ENCODE results near the gene OR6B2. TPM values are rescaled to one million over a fixed set of nuclear protein-coding genes. Genes with fewer than 3 reads are reported as not detected.
"Not testable (repeated sequence)": the region's sequence is repeated elsewhere in the genome, so short reads cannot be mapped to it uniquely, and the experiment has no call there.

OR6B2 gene
- total RNA-seq, 2 experiments from 2014 or later: not detected

GRCh38 chr2:240051697-240052096 lies 21.5 kb upstream of the OR6B2 start:
- no peaks in the 10 kb centered on the region for H3K4me1 Mint-ChIP-seq (ENCODE audit: low read depth)
- ChIA-PET POLR2A (no interaction called here), CTCF (interaction anchor here (1.1 to 3.1 kb wide), 4 partner anchors 10 to 92 kb away, joined by 3 to 15 read pairs (median 6); no protein-coding TSS in a partner anchor)
- no peak for TF ChIP-seq CTCF (IDR thresholded peaks at IDR 0.05)
- DNase-seq (no peak), ATAC-seq (no peak)
- intact Hi-C loops (cut with micrococcal nuclease): no loop called here
- H3K27ac Mint-ChIP-seq: no peak overlapping the region
- H3K36me3 Mint-ChIP-seq (ENCODE audit: low read depth): no peaks in the 10 kb centered on the region
- no peak overlapping the region for H3K4me3 Mint-ChIP-seq
- H3K9me3 Mint-ChIP-seq: no peaks in the 10 kb centered on the region
- H3K27me3 Mint-ChIP-seq: peaks cover 42% of the 10 kb centered on the region

- Mint-ChIP-seq H3K9me3 (no peaks in the 10 kb centered on the region), H3K27ac (no peak overlapping the region), H3K4me3 (no peak overlapping the region), H3K4me1 (ENCODE audit: low read depth) (no peaks in the 10 kb centered on the region), H3K36me3 (ENCODE audit: low read depth) (no peaks in the 10 kb centered on the region), H3K27me3 (peaks cover 35% of the 10 kb centered on the region)
- no peak for ATAC-seq
- intact Hi-C loops (cut with micrococcal nuclease): no loop called here
- no peak for DNase-seq
- TF ChIP-seq CTCF (IDR thresholded peaks at IDR 0.05): no peak
- ChIA-PET POLR2A (no interaction called here), CTCF (interaction anchor here (3.1 kb wide), 1 partner anchor 11 kb away, joined by 15 read pairs; no protein-coding TSS in a partner anchor)
Measured at GRCh38 chr2:240050278-240050677, 20.0 kb upstream of the OR6B2 start.

GRCh38 chr2:240048237-240048636 lies 18.0 kb upstream of the OR6B2 start:
- TF ChIP-seq CTCF (IDR thresholded peaks at IDR 0.05): no peak
- Mint-ChIP-seq H3K9me3 (no peaks in the 10 kb centered on the region), H3K27ac (no peak overlapping the region), H3K36me3 (ENCODE audit: low read depth) (no peaks in the 10 kb centered on the region), H3K4me3 (no peak overlapping the region), H3K27me3 (peaks cover 31% of the 10 kb centered on the region), H3K4me1 (ENCODE audit: low read depth) (no peaks in the 10 kb centered on the region)
- DNase-seq: no peak
- intact Hi-C loops (cut with micrococcal nuclease): no loop called here
- POLR2A ChIA-PET: no interaction called here
- CTCF ChIA-PET: no interaction called here
- ATAC-seq: no peak

- no peaks in the 10 kb centered on the region for H3K36me3 Mint-ChIP-seq (ENCODE audit: low read depth)
- no peak for ATAC-seq
- no peak overlapping the region for H3K4me3 Mint-ChIP-seq
- POLR2A ChIA-PET: no interaction called here
- H3K9me3 Mint-ChIP-seq: no peaks in the 10 kb centered on the region
- no peak for TF ChIP-seq CTCF (IDR thresholded peaks at IDR 0.05)
- no peak overlapping the region for H3K27ac Mint-ChIP-seq
- H3K4me1 Mint-ChIP-seq (ENCODE audit: low read depth): no peaks in the 10 kb centered on the region
- CTCF ChIA-PET: interaction anchor here (1.2 kb wide), 1 partner anchor 53 kb away, joined by 3 read pairs; no protein-coding TSS in a partner anchor
- DNase-seq: no peak
- intact Hi-C loops (cut with micrococcal nuclease): no loop called here
- peaks cover 28% of the 10 kb centered on the region for H3K27me3 Mint-ChIP-seq
Measured at GRCh38 chr2:240045098-240045497, 14.9 kb upstream of the OR6B2 start.

GRCh38 chr2:240044096-240044495 lies 13.9 kb upstream of the OR6B2 start:
- H3K27me3 Mint-ChIP-seq: peaks cover 28% of the 10 kb centered on the region
- CTCF ChIA-PET: interaction anchor here (1.5 kb wide), 1 partner anchor 17 kb away, joined by 5 read pairs; no protein-coding TSS in a partner anchor
- H3K36me3 Mint-ChIP-seq (ENCODE audit: low read depth); H3K27ac Mint-ChIP-seq; ATAC-seq; intact Hi-C loops (cut with micrococcal nuclease); H3K4me1 Mint-ChIP-seq (ENCODE audit: low read depth); H3K9me3 Mint-ChIP-seq; DNase-seq; H3K4me3 Mint-ChIP-seq: not testable (repeated sequence)
- POLR2A ChIA-PET: interaction anchor here (0.6 kb wide), 1 partner anchor 21 kb away, joined by 3 read pairs; no protein-coding TSS in a partner anchor
